H1 (cell line): ENCODE data around the gene FANK1. TPM values are rescaled to one million over a fixed set of nuclear protein-coding genes. Genes with fewer than 3 reads are reported as not detected.

ENCODE experiments used
- CTCF ChIA-PET: fragments of 300-600 bp; sonication (Branson Sonifier 250); formaldehyde crosslinking; loops from one replicate; lab custom pipeline; 2021; ENCODE audit not compliant: partially characterized antibody; lab: Charles Lee
- POLR2A ChIA-PET: fragments of 300-600 bp; sonication (Branson Sonifier 250); formaldehyde crosslinking; loops from one replicate; lab custom pipeline; 2021; ENCODE audit warnings: inconsistent platforms; ENCODE audit not compliant: partially characterized antibody; lab: Charles Lee
- DNase-seq, 2 experiments: peaks; one replicate each; pipeline versions ENCODE4 v3.0.0 to v3.0.0-alpha.2; 2010 to 2022; ENCODE audit warnings: low spot score in 2 of 2, low read depth in 1 of 2, mixed read lengths in 1 of 2
- FAIRE-seq: peaks from 2 replicates; lab custom pipeline; 2011; peaks lifted over from hg19 to GRCh38; lab: Jason Lieb, UNC
- H2AFZ ChIP-seq: 2 replicates; pipeline ENCODE4 v1.8.1; 2012; ENCODE audit warnings: low read length, inconsistent platforms
- H2AK5ac ChIP-seq: 2 replicates; pipeline ENCODE4 v1.6.1; 2013; ENCODE audit warnings: low read depth, low read length
- H2BK120ac ChIP-seq: replicated peaks from 2 replicates; pipeline ENCODE3; 2013; ENCODE audit warnings: low read depth, low read length, inconsistent platforms
- H2BK12ac ChIP-seq: 2 replicates; pipeline ENCODE4 v1.6.1; 2013; ENCODE audit warnings: low read depth, low read length
- H2BK15ac ChIP-seq: 2 replicates; pipeline ENCODE4 v1.6.1; 2013; ENCODE audit warnings: low read length
- H2BK20ac ChIP-seq: 2 replicates; pipeline ENCODE4 v1.6.1; 2013; ENCODE audit warnings: low read length
- H2BK5ac ChIP-seq: 2 replicates; pipeline ENCODE4 v1.6.1; 2013; ENCODE audit warnings: low read depth, low read length
- H3K14ac ChIP-seq: 2 replicates; pipeline ENCODE4 v1.6.1; 2013; ENCODE audit warnings: inconsistent platforms; ENCODE audit not compliant: insufficient read length
- H3K18ac ChIP-seq: 2 replicates; pipeline ENCODE4 v1.6.1; 2013; ENCODE audit warnings: low read length; ENCODE audit errors: extremely low read depth
- H3K23ac ChIP-seq: 2 replicates; pipeline ENCODE4 v1.6.1; 2013; ENCODE audit warnings: inconsistent platforms; ENCODE audit not compliant: insufficient read length
- H3K23me2 ChIP-seq: 2 replicates; pipeline ENCODE4 v1.6.1; 2013; ENCODE audit warnings: low read depth, low read length
- H3K27ac ChIP-seq: 2 replicates; pipeline ENCODE4 v1.6.1; 2011; ENCODE audit warnings: low read depth, low read length, inconsistent platforms
- H3K27me3 ChIP-seq, 4 experiments: replicated peaks in 1 of 4; 1 replicate in 1 of 4; 2 replicates in 3 of 4; pipeline versions ENCODE4 v1.6.1 to v1.8.1; 2011 to 2013; ENCODE audit warnings: low read length in 3 of 4, mild to moderate bottlenecking in 3 of 4, inconsistent platforms in 2 of 4, mixed read lengths in 2 of 4, moderate library complexity in 1 of 4; ENCODE audit not compliant: control insufficient read depth in 3 of 4, insufficient read depth in 3 of 4; ENCODE audit errors: extremely low read depth in 1 of 4
- H3K36me3 ChIP-seq, 4 experiments: 2 replicates each; pipeline versions ENCODE4 v1.6.1 to v1.8.1; 2011 to 2013; ENCODE audit warnings: mild to moderate bottlenecking in 4 of 4, low read length in 3 of 4, moderate library complexity in 2 of 4, control low read depth in 1 of 4, inconsistent platforms in 1 of 4; ENCODE audit not compliant: insufficient read depth in 4 of 4, control insufficient read depth in 2 of 4
- H3K4ac ChIP-seq: replicated peaks from 2 replicates; pipeline ENCODE3; 2013; ENCODE audit warnings: low read length, low read depth, mixed read lengths, inconsistent platforms; ENCODE audit not compliant: insufficient read length
- H3K4me1 ChIP-seq, 4 experiments: replicated peaks in 1 of 4; 1 replicate in 1 of 4; 2 replicates in 3 of 4; pipeline versions ENCODE4 v1.6.1 to v1.8.1; 2011 to 2013; ENCODE audit warnings: low read length in 3 of 4, inconsistent platforms in 2 of 4, mixed read lengths in 1 of 4; ENCODE audit not compliant: insufficient read depth in 4 of 4, control insufficient read depth in 3 of 4
- H3K4me2 ChIP-seq, 2 experiments: 2 replicates each; pipeline versions ENCODE4 v1.6.1 to v1.8.1; 2011 to 2013; ENCODE audit warnings: low read depth in 2 of 2, low read length in 2 of 2, control low read depth in 1 of 2, inconsistent platforms in 1 of 2, mild to moderate bottlenecking in 1 of 2; ENCODE audit not compliant: insufficient read depth in 1 of 2
- H3K4me3 ChIP-seq, 4 experiments: fragments of 200-600, 300-600 bp in 1 of 4; sonication (generic), shearing (Covaris generic), sonication (Bioruptor Twin) in 1 of 4; 2 replicates each; pipeline versions ENCODE4 v1.5.1 to v1.8.1; 2011 to 2016; ENCODE audit warnings: low read length in 4 of 4, low read depth in 3 of 4, control low read depth in 2 of 4, inconsistent platforms in 2 of 4, mild to moderate bottlenecking in 2 of 4, mixed read lengths in 1 of 4, moderate library complexity in 1 of 4; ENCODE audit not compliant: insufficient read depth in 2 of 4; ENCODE audit errors: extremely low read depth in 1 of 4
- H3K56ac ChIP-seq: replicated peaks from 2 replicates; pipeline ENCODE3; 2013; ENCODE audit warnings: low read depth, mild to moderate bottlenecking, mixed read lengths, low read length, inconsistent platforms; ENCODE audit not compliant: insufficient read length
- H3K79me1 ChIP-seq: 2 replicates; pipeline ENCODE4 v1.6.1; 2013; ENCODE audit warnings: low read depth, low read length, control low read depth
- H3K79me2 ChIP-seq, 2 experiments: 2 replicates each; pipeline versions ENCODE4 v1.6.1 to v1.8.1; 2012 to 2013; ENCODE audit warnings: low read length in 2 of 2, mild to moderate bottlenecking in 2 of 2, inconsistent platforms in 1 of 2; ENCODE audit not compliant: insufficient read depth in 2 of 2, control insufficient read depth in 1 of 2
- H3K9ac ChIP-seq, 4 experiments: replicated peaks in 1 of 4; 1 replicate in 1 of 4; 2 replicates in 3 of 4; pipeline versions ENCODE4 v1.6.1 to v1.8.1; 2011 to 2013; ENCODE audit warnings: low read depth in 3 of 4, low read length in 3 of 4, control low read depth in 2 of 4, mild to moderate bottlenecking in 2 of 4, moderate library complexity in 2 of 4, inconsistent platforms in 1 of 4; ENCODE audit errors: extremely low read depth in 1 of 4
- H3K9me3 ChIP-seq, 2 experiments: 2 replicates each; pipeline versions ENCODE4 v1.6.1 to v1.8.1; 2012 to 2013; ENCODE audit warnings: mild to moderate bottlenecking in 2 of 2, moderate library complexity in 2 of 2, control low read depth in 1 of 2, inconsistent platforms in 1 of 2, low read depth in 1 of 2, low read length in 1 of 2, mixed read lengths in 1 of 2; ENCODE audit not compliant: insufficient read depth in 2 of 2
- H4K20me1 ChIP-seq, 2 experiments: replicated peaks in 1 of 2; 2 replicates each; pipeline versions ENCODE3 to v1.8.1; 2011 to 2013; ENCODE audit warnings: inconsistent platforms in 2 of 2, low read length in 2 of 2, mild to moderate bottlenecking in 1 of 2; ENCODE audit not compliant: insufficient read depth in 2 of 2, control insufficient read depth in 1 of 2
- H4K5ac ChIP-seq: 2 replicates; pipeline ENCODE4 v1.6.1; 2013; ENCODE audit warnings: low read length, low read depth, mixed read lengths, inconsistent platforms; ENCODE audit not compliant: insufficient read length
- H4K8ac ChIP-seq: 2 replicates; pipeline ENCODE4 v1.8.0; 2013; ENCODE audit warnings: mild to moderate bottlenecking, moderate library complexity, low read length, inconsistent platforms; ENCODE audit not compliant: insufficient read depth; ENCODE audit errors: extremely low read depth
- H4K91ac ChIP-seq: replicated peaks from 2 replicates; pipeline ENCODE3; 2013; ENCODE audit warnings: low read length, mixed read lengths, inconsistent platforms; ENCODE audit not compliant: insufficient read length
- EZH2 ChIP-seq: fragments of 200-600 bp; sonication (generic); IDR thresholded peaks from 2 replicates; pipeline ENCODE4 v1.7.1; 2012; ENCODE audit warnings: low read depth, mild to moderate bottlenecking, moderate library complexity, low read length, inconsistent platforms; ENCODE audit not compliant: severe bottlenecking
- RAD21 ChIP-seq, 2 experiments: IDR thresholded peaks in 1 of 2; conservative IDR thresholded peaks in 1 of 2; 2 replicates each; pipeline ENCODE4 v1.6.1; 2011; ENCODE audit warnings: low read depth in 2 of 2, low read length in 2 of 2, improper control_type of control experiment in 1 of 2, inconsistent platforms in 1 of 2, mild to moderate bottlenecking in 1 of 2, moderate library complexity in 1 of 2
- WGBS, 2 experiments: shearing (Covaris generic) in 1 of 2; methylation state at CpG; one replicate each; pipeline versions ENCODE4 v1.1.6 to v1.1.7; 2013 to 2015; ENCODE audit warnings: low lambda C conversion rate in 2 of 2, mixed read lengths in 2 of 2, inconsistent platforms in 1 of 2, low coverage in 1 of 2, missing lambda C conversion rate in 1 of 2; ENCODE audit not compliant: insufficient replicate concordance in 2 of 2, insufficient coverage in 1 of 2, insufficient read length in 1 of 2; ENCODE audit errors: extremely low coverage in 1 of 2, missing lambda C conversion rate in 1 of 2; 5-methylcytosine and 5-hydroxymethylcytosine counted together
- polyA plus RNA-seq, 7 experiments: library from polyadenylated mRNA; depleted of rRNA in 3 of 7; stranded (reverse) in 5 of 7; unstranded in 2 of 7; fragments of >200 nt in 5 of 7; fragments of 200-250 nt in 2 of 7; gene quantifications; 1 replicate in 5 of 7; 2 replicates in 1 of 7; 4 replicates in 1 of 7; pipeline versions ENCODE4 v1.2.1 to v1.2.3, GENCODE V29; 2011 to 2013; ENCODE audit warnings: missing spikeins in 2 of 7, mixed read lengths in 2 of 7
- total RNA-seq: library from RNA; stranded (reverse); fragmentation: NEBNext Ultra II Directional; extraction: Animal tissue kit (Norgen Biotek cat#: 25700); gene quantifications from 2 replicates; pipeline ENCODE4 v1.2.1, GENCODE V29; 2021
- TF ChIP-seq, protein P1 (sequence below), 3 experiments: IDR thresholded peaks; 1 replicate in 2 of 3; 2 replicates in 1 of 3; pipeline versions ENCODE4 v1.5.1 to v1.6.1; 2011; ENCODE audit warnings: low read length in 3 of 3, mild to moderate bottlenecking in 3 of 3, inconsistent platforms in 2 of 3, low read depth in 1 of 3, moderate library complexity in 1 of 3; ENCODE audit not compliant: insufficient read depth in 1 of 3; ENCODE audit errors: control extremely low read depth in 1 of 3

FANK1 gene
- total and polyA plus RNA-seq, 2 of the 8 experiments (the other 6 are each of a cell fraction or from before 2014, with no cell fraction given), result 1.2 TPM; not detected in 1

GRCh38 chr10:125982260-125982948 lies 86.0 kb downstream of the FANK1 start:
- FAIRE-seq, result peak; percentile 93
- no peak overlapping the region for H3K4me2 ChIP-seq

More at GRCh38 chr10:125982260-125982948, 86.0 kb downstream of the FANK1 start:
- WGBS, 2 experiments, result 14% methylated on average over 6 of the region's 6 CpGs; no CpG with 5 or more reads in 1 of the 2 experiments
- no peak overlapping the region for H2BK120ac ChIP-seq
- POLR2A ChIA-PET, result no interaction called here
- TF ChIP-seq EZH2, result no peak
- TF ChIP-seq RAD21 (IDR thresholded peaks at IDR 0.05 in 1 of 2, conservative IDR thresholded peaks at IDR 0.05 in 1 of 2; ENCODE audit: low read depth in 2 of 2, low read length in 2 of 2), result peak; percentile 84 to 88
- TF ChIP-seq, protein P1, sequence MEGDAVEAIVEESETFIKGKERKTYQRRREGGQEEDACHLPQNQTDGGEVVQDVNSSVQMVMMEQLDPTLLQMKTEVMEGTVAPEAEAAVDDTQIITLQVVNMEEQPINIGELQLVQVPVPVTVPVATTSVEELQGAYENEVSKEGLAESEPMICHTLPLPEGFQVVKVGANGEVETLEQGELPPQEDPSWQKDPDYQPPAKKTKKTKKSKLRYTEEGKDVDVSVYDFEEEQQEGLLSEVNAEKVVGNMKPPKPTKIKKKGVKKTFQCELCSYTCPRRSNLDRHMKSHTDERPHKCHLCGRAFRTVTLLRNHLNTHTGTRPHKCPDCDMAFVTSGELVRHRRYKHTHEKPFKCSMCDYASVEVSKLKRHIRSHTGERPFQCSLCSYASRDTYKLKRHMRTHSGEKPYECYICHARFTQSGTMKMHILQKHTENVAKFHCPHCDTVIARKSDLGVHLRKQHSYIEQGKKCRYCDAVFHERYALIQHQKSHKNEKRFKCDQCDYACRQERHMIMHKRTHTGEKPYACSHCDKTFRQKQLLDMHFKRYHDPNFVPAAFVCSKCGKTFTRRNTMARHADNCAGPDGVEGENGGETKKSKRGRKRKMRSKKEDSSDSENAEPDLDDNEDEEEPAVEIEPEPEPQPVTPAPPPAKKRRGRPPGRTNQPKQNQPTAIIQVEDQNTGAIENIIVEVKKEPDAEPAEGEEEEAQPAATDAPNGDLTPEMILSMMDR (IDR thresholded peaks at IDR 0.05; ENCODE audit: control extremely low read depth in 1 of 3, insufficient read depth in 1 of 3, low read depth in 1 of 3, low read length in 3 of 3), result peak in 2 of 3 experiments; percentile 59 to 68; a peak in 3 of 4 replicates
- H4K20me1 ChIP-seq, result no peaks in the 10 kb centered on the region
- no peak overlapping the region for H3K27ac ChIP-seq
- no peak overlapping the region for H2AK5ac ChIP-seq
- 0 out of 2 replicates have a peak overlapping the region, but pooled peaks have one; percentile 34 for H2AFZ ChIP-seq
- H2BK20ac ChIP-seq, result no peak overlapping the region
- no peak overlapping the region for H3K9ac ChIP-seq
- no peak overlapping the region for H2BK5ac ChIP-seq
- no peaks in the 10 kb centered on the region for H3K23me2 ChIP-seq
- H4K5ac ChIP-seq, result no peak overlapping the region
- H2BK12ac ChIP-seq, result no peak overlapping the region
- no peak overlapping the region for H4K8ac ChIP-seq
- H3K79me1 ChIP-seq, result no peaks in the 10 kb centered on the region
- no peak overlapping the region for H3K4ac ChIP-seq
- no peaks in the 10 kb centered on the region for H3K9me3 ChIP-seq
- no peak overlapping the region for H3K14ac ChIP-seq
- H3K27me3 ChIP-seq, result no peaks in the 10 kb centered on the region
- H4K91ac ChIP-seq, result no peak overlapping the region
- no peak overlapping the region for H3K18ac ChIP-seq
- H3K23ac ChIP-seq, result no peak overlapping the region
- H3K4me1 ChIP-seq, result peaks cover 0 to 15% (median 1%) of the 10 kb centered on the region in 4 experiments; a peak in 4 of 7 replicates
- H3K56ac ChIP-seq, result no peak overlapping the region
- CTCF ChIA-PET, result interaction anchor here (0.6 to 4.8 kb wide), 41 partner anchors 9 to 1461 kb away, joined by 3 to 19 read pairs (median 3); no protein-coding TSS in a partner anchor
- H3K79me2 ChIP-seq, result no peaks in the 10 kb centered on the region
- no peaks in the 10 kb centered on the region for H3K36me3 ChIP-seq
- peak in 1 of 2 experiments; percentile 23 for DNase-seq
- no peak overlapping the region for H2BK15ac ChIP-seq
- no peak overlapping the region for H3K4me3 ChIP-seq
